H1 (cell line): ENCODE measurements around the gene ITPR1. TPM values are rescaled to one million over a fixed set of nuclear protein-coding genes. Genes with fewer than 3 reads are reported as not detected.

Experiments used
- CTCF ChIA-PET: fragments of 300-600 bp; sonication (Branson Sonifier 250); formaldehyde crosslinking; loops from one replicate; lab custom pipeline; 2021; ENCODE audit not compliant: partially characterized antibody; lab: Charles Lee
- POLR2A ChIA-PET: fragments of 300-600 bp; sonication (Branson Sonifier 250); formaldehyde crosslinking; loops from one replicate; lab custom pipeline; 2021; ENCODE audit warnings: inconsistent platforms; ENCODE audit not compliant: partially characterized antibody; lab: Charles Lee
- DNase-seq, 2 experiments: peaks; one replicate each; pipeline versions ENCODE4 v3.0.0 to v3.0.0-alpha.2; 2010 to 2022; ENCODE audit warnings: low spot score in 2 of 2, low read depth in 1 of 2, mixed read lengths in 1 of 2
- FAIRE-seq: peaks from 2 replicates; lab custom pipeline; 2011; peaks lifted over from hg19 to GRCh38; lab: Jason Lieb, UNC
- H2AFZ ChIP-seq: 2 replicates; pipeline ENCODE4 v1.8.1; 2012; ENCODE audit warnings: low read length, inconsistent platforms
- H2AK5ac ChIP-seq: 2 replicates; pipeline ENCODE4 v1.6.1; 2013; ENCODE audit warnings: low read depth, low read length
- H2BK120ac ChIP-seq: replicated peaks from 2 replicates; pipeline ENCODE3; 2013; ENCODE audit warnings: low read depth, low read length, inconsistent platforms
- H2BK12ac ChIP-seq: 2 replicates; pipeline ENCODE4 v1.6.1; 2013; ENCODE audit warnings: low read depth, low read length
- H2BK15ac ChIP-seq: 2 replicates; pipeline ENCODE4 v1.6.1; 2013; ENCODE audit warnings: low read length
- H2BK20ac ChIP-seq: 2 replicates; pipeline ENCODE4 v1.6.1; 2013; ENCODE audit warnings: low read length
- H2BK5ac ChIP-seq: 2 replicates; pipeline ENCODE4 v1.6.1; 2013; ENCODE audit warnings: low read depth, low read length
- H3K14ac ChIP-seq: 2 replicates; pipeline ENCODE4 v1.6.1; 2013; ENCODE audit warnings: inconsistent platforms; ENCODE audit not compliant: insufficient read length
- H3K18ac ChIP-seq: 2 replicates; pipeline ENCODE4 v1.6.1; 2013; ENCODE audit warnings: low read length; ENCODE audit errors: extremely low read depth
- H3K23ac ChIP-seq: 2 replicates; pipeline ENCODE4 v1.6.1; 2013; ENCODE audit warnings: inconsistent platforms; ENCODE audit not compliant: insufficient read length
- H3K23me2 ChIP-seq: 2 replicates; pipeline ENCODE4 v1.6.1; 2013; ENCODE audit warnings: low read depth, low read length
- H3K27ac ChIP-seq: 2 replicates; pipeline ENCODE4 v1.6.1; 2011; ENCODE audit warnings: low read depth, low read length, inconsistent platforms
- H3K27me3 ChIP-seq, 4 experiments: replicated peaks in 1 of 4; 1 replicate in 1 of 4; 2 replicates in 3 of 4; pipeline versions ENCODE4 v1.6.1 to v1.8.1; 2011 to 2013; ENCODE audit warnings: low read length in 3 of 4, mild to moderate bottlenecking in 3 of 4, inconsistent platforms in 2 of 4, mixed read lengths in 2 of 4, moderate library complexity in 1 of 4; ENCODE audit not compliant: control insufficient read depth in 3 of 4, insufficient read depth in 3 of 4; ENCODE audit errors: extremely low read depth in 1 of 4
- H3K36me3 ChIP-seq, 4 experiments: 2 replicates each; pipeline versions ENCODE4 v1.6.1 to v1.8.1; 2011 to 2013; ENCODE audit warnings: mild to moderate bottlenecking in 4 of 4, low read length in 3 of 4, moderate library complexity in 2 of 4, control low read depth in 1 of 4, inconsistent platforms in 1 of 4; ENCODE audit not compliant: insufficient read depth in 4 of 4, control insufficient read depth in 2 of 4
- H3K4ac ChIP-seq: replicated peaks from 2 replicates; pipeline ENCODE3; 2013; ENCODE audit warnings: low read length, low read depth, mixed read lengths, inconsistent platforms; ENCODE audit not compliant: insufficient read length
- H3K4me1 ChIP-seq, 4 experiments: replicated peaks in 1 of 4; 1 replicate in 1 of 4; 2 replicates in 3 of 4; pipeline versions ENCODE4 v1.6.1 to v1.8.1; 2011 to 2013; ENCODE audit warnings: low read length in 3 of 4, inconsistent platforms in 2 of 4, mixed read lengths in 1 of 4; ENCODE audit not compliant: insufficient read depth in 4 of 4, control insufficient read depth in 3 of 4
- H3K4me2 ChIP-seq, 2 experiments: 2 replicates each; pipeline versions ENCODE4 v1.6.1 to v1.8.1; 2011 to 2013; ENCODE audit warnings: low read depth in 2 of 2, low read length in 2 of 2, control low read depth in 1 of 2, inconsistent platforms in 1 of 2, mild to moderate bottlenecking in 1 of 2; ENCODE audit not compliant: insufficient read depth in 1 of 2
- H3K4me3 ChIP-seq, 4 experiments: fragments of 200-600, 300-600 bp in 1 of 4; sonication (generic), shearing (Covaris generic), sonication (Bioruptor Twin) in 1 of 4; 2 replicates each; pipeline versions ENCODE4 v1.5.1 to v1.8.1; 2011 to 2016; ENCODE audit warnings: low read length in 4 of 4, low read depth in 3 of 4, control low read depth in 2 of 4, inconsistent platforms in 2 of 4, mild to moderate bottlenecking in 2 of 4, mixed read lengths in 1 of 4, moderate library complexity in 1 of 4; ENCODE audit not compliant: insufficient read depth in 2 of 4; ENCODE audit errors: extremely low read depth in 1 of 4
- H3K56ac ChIP-seq: replicated peaks from 2 replicates; pipeline ENCODE3; 2013; ENCODE audit warnings: low read depth, mild to moderate bottlenecking, mixed read lengths, low read length, inconsistent platforms; ENCODE audit not compliant: insufficient read length
- H3K79me1 ChIP-seq: 2 replicates; pipeline ENCODE4 v1.6.1; 2013; ENCODE audit warnings: low read depth, low read length, control low read depth
- H3K79me2 ChIP-seq, 2 experiments: 2 replicates each; pipeline versions ENCODE4 v1.6.1 to v1.8.1; 2012 to 2013; ENCODE audit warnings: low read length in 2 of 2, mild to moderate bottlenecking in 2 of 2, inconsistent platforms in 1 of 2; ENCODE audit not compliant: insufficient read depth in 2 of 2, control insufficient read depth in 1 of 2
- H3K9ac ChIP-seq, 4 experiments: replicated peaks in 1 of 4; 1 replicate in 1 of 4; 2 replicates in 3 of 4; pipeline versions ENCODE4 v1.6.1 to v1.8.1; 2011 to 2013; ENCODE audit warnings: low read depth in 3 of 4, low read length in 3 of 4, control low read depth in 2 of 4, mild to moderate bottlenecking in 2 of 4, moderate library complexity in 2 of 4, inconsistent platforms in 1 of 4; ENCODE audit errors: extremely low read depth in 1 of 4
- H3K9me3 ChIP-seq, 2 experiments: 2 replicates each; pipeline versions ENCODE4 v1.6.1 to v1.8.1; 2012 to 2013; ENCODE audit warnings: mild to moderate bottlenecking in 2 of 2, moderate library complexity in 2 of 2, control low read depth in 1 of 2, inconsistent platforms in 1 of 2, low read depth in 1 of 2, low read length in 1 of 2, mixed read lengths in 1 of 2; ENCODE audit not compliant: insufficient read depth in 2 of 2
- H4K20me1 ChIP-seq, 2 experiments: replicated peaks in 1 of 2; 2 replicates each; pipeline versions ENCODE3 to v1.8.1; 2011 to 2013; ENCODE audit warnings: inconsistent platforms in 2 of 2, low read length in 2 of 2, mild to moderate bottlenecking in 1 of 2; ENCODE audit not compliant: insufficient read depth in 2 of 2, control insufficient read depth in 1 of 2
- H4K5ac ChIP-seq: 2 replicates; pipeline ENCODE4 v1.6.1; 2013; ENCODE audit warnings: low read length, low read depth, mixed read lengths, inconsistent platforms; ENCODE audit not compliant: insufficient read length
- H4K8ac ChIP-seq: 2 replicates; pipeline ENCODE4 v1.8.0; 2013; ENCODE audit warnings: mild to moderate bottlenecking, moderate library complexity, low read length, inconsistent platforms; ENCODE audit not compliant: insufficient read depth; ENCODE audit errors: extremely low read depth
- H4K91ac ChIP-seq: replicated peaks from 2 replicates; pipeline ENCODE3; 2013; ENCODE audit warnings: low read length, mixed read lengths, inconsistent platforms; ENCODE audit not compliant: insufficient read length
- CHD2 ChIP-seq: IDR thresholded peaks from 2 replicates; pipeline ENCODE4 v1.6.1; 2012; ENCODE audit warnings: low read length, improper control_type of control experiment
- HDAC6 ChIP-seq: IDR thresholded peaks from one replicate; pipeline ENCODE4 v1.7.1; 2012; ENCODE audit warnings: low read depth, mild to moderate bottlenecking, inconsistent platforms, low read length, moderate library complexity
- KDM4A ChIP-seq: IDR thresholded peaks from one replicate; pipeline ENCODE4 v1.7.1; 2012; ENCODE audit warnings: low read depth, mild to moderate bottlenecking, moderate library complexity, low read length, inconsistent platforms; ENCODE audit not compliant: severe bottlenecking
- POLR2AphosphoS5 ChIP-seq: IDR thresholded peaks from 2 replicates; pipeline ENCODE4 v1.6.1; 2011; ENCODE audit warnings: low read depth, low read length
- SAP30 ChIP-seq: fragments of 300-600 bp; sonication (generic); IDR thresholded peaks from 2 replicates; pipeline ENCODE4 v1.7.1; 2012; ENCODE audit warnings: low read length, moderate library complexity, mild to moderate bottlenecking, inconsistent platforms; ENCODE audit not compliant: insufficient read depth, insufficient replicate concordance
- TBP ChIP-seq: IDR thresholded peaks from 2 replicates; pipeline ENCODE4 v1.6.1; 2011; ENCODE audit warnings: low read depth, low read length, improper control_type of control experiment
- TEAD4 ChIP-seq: IDR thresholded peaks from 2 replicates; pipeline ENCODE4 v1.6.1; 2012; ENCODE audit warnings: low read depth, low read length, inconsistent platforms, mixed read lengths
- ZNF274 ChIP-seq: IDR thresholded peaks from 2 replicates; pipeline ENCODE4 v1.7.0; 2012; ENCODE audit warnings: low read length, borderline replicate concordance; ENCODE audit errors: extremely low read depth
- WGBS, 2 experiments: shearing (Covaris generic) in 1 of 2; methylation state at CpG; one replicate each; pipeline versions ENCODE4 v1.1.6 to v1.1.7; 2013 to 2015; ENCODE audit warnings: low lambda C conversion rate in 2 of 2, mixed read lengths in 2 of 2, inconsistent platforms in 1 of 2, low coverage in 1 of 2, missing lambda C conversion rate in 1 of 2; ENCODE audit not compliant: insufficient replicate concordance in 2 of 2, insufficient coverage in 1 of 2, insufficient read length in 1 of 2; ENCODE audit errors: extremely low coverage in 1 of 2, missing lambda C conversion rate in 1 of 2; 5-methylcytosine and 5-hydroxymethylcytosine counted together
- polyA plus RNA-seq, 7 experiments: library from polyadenylated mRNA; depleted of rRNA in 3 of 7; stranded (reverse) in 5 of 7; unstranded in 2 of 7; fragments of >200 nt in 5 of 7; fragments of 200-250 nt in 2 of 7; gene quantifications; 1 replicate in 5 of 7; 2 replicates in 1 of 7; 4 replicates in 1 of 7; pipeline versions ENCODE4 v1.2.1 to v1.2.3, GENCODE V29; 2011 to 2013; ENCODE audit warnings: missing spikeins in 2 of 7, mixed read lengths in 2 of 7
- total RNA-seq: library from RNA; stranded (reverse); fragmentation: NEBNext Ultra II Directional; extraction: Animal tissue kit (Norgen Biotek cat#: 25700); gene quantifications from 2 replicates; pipeline ENCODE4 v1.2.1, GENCODE V29; 2021

Gene ITPR1
- total and polyA plus RNA-seq, 2 of the 8 experiments (the other 6 are each of a cell fraction or from before 2014, with no cell fraction given): 2.5 to 16.3 TPM

- Histone ChIP-seq H3K9ac (no peak overlapping the region), H3K79me1 (no peaks in the 10 kb centered on the region), H3K9me3 (no peaks in the 10 kb centered on the region), H2BK15ac (no peak overlapping the region), H3K27me3 (no peaks in the 10 kb centered on the region), H4K20me1 (no peaks in the 10 kb centered on the region), H3K4me2 (no peak overlapping the region), H3K4ac (no peak overlapping the region), H3K56ac (no peak overlapping the region), H4K5ac (no peak overlapping the region), H3K14ac (no peak overlapping the region), H4K91ac (no peak overlapping the region), H3K79me2 (no peaks in the 10 kb centered on the region; a peak in 1 of 4 replicates), H3K36me3 (no peaks in the 10 kb centered on the region), H4K8ac (no peak overlapping the region), H3K23me2 (no peaks in the 10 kb centered on the region), H3K27ac (no peak overlapping the region), H2BK12ac (no peak overlapping the region), H2BK20ac (no peak overlapping the region), H3K4me3 (no peak overlapping the region), H3K23ac (no peak overlapping the region), H3K4me1 (no peaks in the 10 kb centered on the region), H2AFZ (no peak overlapping the region), H2BK5ac (no peak overlapping the region), H2BK120ac (no peak overlapping the region), H3K18ac (no peak overlapping the region), H2AK5ac (no peak overlapping the region)
- TF ChIP-seq KDM4A (no peak), CHD2 (no peak), TEAD4 (no peak), HDAC6 (no peak), SAP30 (no peak), ZNF274 (no peak), TBP (no peak), POLR2AphosphoS5 (no peak)
- WGBS, 2 experiments: 90% methylated on average over 9 of the region's 9 CpGs; no CpG with 5 or more reads in 1 of the 2 experiments
- DNase-seq (no peak), FAIRE-seq (no peak)
- ChIA-PET POLR2A (no interaction called here), CTCF (interaction anchor here (0.6 to 1.2 kb wide), 2 partner anchors 13 to 200 kb away, joined by 3 read pairs; no protein-coding TSS in a partner anchor)
These were observed 279.7 kb downstream of the ITPR1 start for GRCh38 chr3:4772858-4773257.
